ENCODE measurements around the gene MRGPRE. TPM values are rescaled to one million over a fixed set of nuclear protein-coding genes. Genes with fewer than 3 reads are reported as not detected.

MRGPRE gene
- total and polyA plus RNA-seq, 8 donors = 0.16 to 0.58 (median 0.23) TPM; not detected in 1

DNA sequence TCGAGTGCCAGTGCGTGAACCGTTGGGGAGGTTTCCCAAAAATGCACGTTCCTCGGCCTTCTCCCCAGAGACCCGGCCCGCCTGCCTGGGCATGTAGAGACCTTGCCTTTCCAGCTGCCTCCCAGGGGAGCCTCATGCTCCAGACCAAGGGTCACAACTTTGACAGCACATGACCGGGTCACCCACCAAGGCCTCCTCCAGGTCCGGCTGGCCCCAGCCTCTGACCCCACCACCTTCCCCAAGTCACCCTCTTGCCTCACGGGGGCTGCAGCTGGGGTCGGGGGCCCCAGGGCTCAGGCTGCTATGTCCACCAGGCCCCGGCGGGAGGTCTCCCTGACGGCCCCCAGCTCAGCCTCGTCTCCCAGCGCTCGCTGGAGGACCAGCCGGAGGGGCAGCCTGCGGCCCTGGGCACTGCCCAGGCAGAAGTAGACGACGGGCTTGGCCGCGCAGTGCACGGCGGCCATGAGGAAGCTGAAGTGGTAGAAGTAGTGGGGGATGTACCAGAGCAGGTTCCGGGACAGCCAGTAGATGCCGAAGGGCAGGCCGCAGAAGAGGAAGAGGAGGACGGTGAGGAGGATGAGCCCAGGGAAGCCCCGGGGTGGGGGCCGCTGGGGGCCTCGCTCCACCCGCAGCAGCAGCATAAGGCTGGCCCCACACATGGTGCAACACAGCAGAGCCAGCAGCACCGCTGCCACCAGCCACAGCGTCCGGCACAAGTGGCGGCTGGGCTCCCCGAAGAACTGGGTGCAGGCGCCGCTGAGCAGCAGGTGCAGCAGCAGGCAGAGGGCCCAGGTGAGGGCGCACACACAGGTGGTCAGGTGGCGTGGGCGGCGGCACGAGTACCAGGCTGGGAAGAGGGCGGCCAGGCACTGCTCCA lies 4.4 kb downstream of the MRGPRE start:
- H3K4me1 ChIP-seq = no peaks in the 10 kb centered on the region
- no peak overlapping the region for H3K27ac ChIP-seq
- no peak overlapping the region for H3K4me3 ChIP-seq
- no peaks in the 10 kb centered on the region for H3K9me3 ChIP-seq
- H3K27me3 ChIP-seq = peaks cover 0 to 3% (median 0%) of the 10 kb centered on the region in 4 donors
- no peaks in the 10 kb centered on the region for H3K36me3 ChIP-seq
- TF ChIP-seq, protein P1, sequence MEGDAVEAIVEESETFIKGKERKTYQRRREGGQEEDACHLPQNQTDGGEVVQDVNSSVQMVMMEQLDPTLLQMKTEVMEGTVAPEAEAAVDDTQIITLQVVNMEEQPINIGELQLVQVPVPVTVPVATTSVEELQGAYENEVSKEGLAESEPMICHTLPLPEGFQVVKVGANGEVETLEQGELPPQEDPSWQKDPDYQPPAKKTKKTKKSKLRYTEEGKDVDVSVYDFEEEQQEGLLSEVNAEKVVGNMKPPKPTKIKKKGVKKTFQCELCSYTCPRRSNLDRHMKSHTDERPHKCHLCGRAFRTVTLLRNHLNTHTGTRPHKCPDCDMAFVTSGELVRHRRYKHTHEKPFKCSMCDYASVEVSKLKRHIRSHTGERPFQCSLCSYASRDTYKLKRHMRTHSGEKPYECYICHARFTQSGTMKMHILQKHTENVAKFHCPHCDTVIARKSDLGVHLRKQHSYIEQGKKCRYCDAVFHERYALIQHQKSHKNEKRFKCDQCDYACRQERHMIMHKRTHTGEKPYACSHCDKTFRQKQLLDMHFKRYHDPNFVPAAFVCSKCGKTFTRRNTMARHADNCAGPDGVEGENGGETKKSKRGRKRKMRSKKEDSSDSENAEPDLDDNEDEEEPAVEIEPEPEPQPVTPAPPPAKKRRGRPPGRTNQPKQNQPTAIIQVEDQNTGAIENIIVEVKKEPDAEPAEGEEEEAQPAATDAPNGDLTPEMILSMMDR (IDR thresholded peaks at IDR 0.05) = no peak
- 72 to 76% methylated on average over 46 of the region's 46 CpGs for WGBS, 2 donors
- FAIRE-seq (no peak), DNase-seq (peak in 3 of 6 donors; percentile 21 to 61 (median 52)), ATAC-seq (no peak)
- intact Hi-C loops (cut with DNase I) = loop anchor here in 1 of 3 donors (10.0 kb wide), 2 partner anchors 63 to 123 kb away; partner anchors contain the start of gene OSBPL5

DNA sequence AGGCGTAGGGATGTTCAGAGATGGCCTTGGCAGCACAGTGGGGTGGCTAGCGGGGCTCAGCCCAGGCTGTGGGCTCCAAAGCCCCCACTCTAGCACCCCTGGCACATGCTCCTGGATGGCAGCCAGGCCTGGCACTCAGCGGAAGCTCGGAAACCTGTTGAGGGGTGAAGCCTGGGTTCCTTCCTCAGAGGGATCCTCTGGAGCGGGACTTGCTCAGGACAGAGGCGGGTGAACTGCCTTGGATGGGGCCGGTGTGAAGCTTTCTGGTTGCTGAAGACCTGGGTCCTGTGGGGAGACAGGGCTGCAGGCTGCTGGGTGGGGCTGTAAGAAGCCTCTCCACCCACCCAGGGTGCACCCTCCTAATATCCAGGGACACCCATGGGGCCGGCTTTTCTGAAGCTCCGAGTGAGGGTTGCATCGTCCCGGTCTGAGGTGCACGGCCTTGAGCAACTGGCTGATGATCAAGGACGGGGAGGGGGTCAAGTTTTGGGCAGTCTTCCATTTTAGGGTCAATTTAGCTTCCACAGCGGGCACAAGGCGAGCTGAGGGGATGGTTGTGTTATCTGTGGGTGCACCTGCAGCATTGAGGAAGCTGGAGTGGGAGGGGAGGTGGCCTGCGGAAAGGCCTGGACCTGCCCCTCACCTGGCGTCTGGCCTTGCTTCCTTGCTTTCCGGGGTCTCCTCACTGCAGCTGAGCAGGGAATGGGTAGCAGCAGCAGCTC lies 5.2 kb downstream of the MRGPRE start:
- Histone ChIP-seq H3K9me3 (no peaks in the 10 kb centered on the region), H3K4me1 (no peaks in the 10 kb centered on the region), H3K27ac (no peak overlapping the region), H3K4me3 (no peak overlapping the region), H3K27me3 (peaks cover 0 to 3% (median 0%) of the 10 kb centered on the region in 4 donors), H3K36me3 (no peaks in the 10 kb centered on the region)
- TF ChIP-seq, protein P1 (IDR thresholded peaks at IDR 0.05) = no peak
- no peak for FAIRE-seq
- WGBS, 2 donors = 64 to 70% methylated on average over 18 of the region's 18 CpGs
- DNase-seq = peak in 2 of 6 donors; percentile 30 to 49
- intact Hi-C loops (cut with DNase I) = loop anchor here in 1 of 3 donors (10.0 kb wide), 2 partner anchors 62 to 122 kb away; partner anchors contain the start of gene OSBPL5
- no peak for ATAC-seq

DNA sequence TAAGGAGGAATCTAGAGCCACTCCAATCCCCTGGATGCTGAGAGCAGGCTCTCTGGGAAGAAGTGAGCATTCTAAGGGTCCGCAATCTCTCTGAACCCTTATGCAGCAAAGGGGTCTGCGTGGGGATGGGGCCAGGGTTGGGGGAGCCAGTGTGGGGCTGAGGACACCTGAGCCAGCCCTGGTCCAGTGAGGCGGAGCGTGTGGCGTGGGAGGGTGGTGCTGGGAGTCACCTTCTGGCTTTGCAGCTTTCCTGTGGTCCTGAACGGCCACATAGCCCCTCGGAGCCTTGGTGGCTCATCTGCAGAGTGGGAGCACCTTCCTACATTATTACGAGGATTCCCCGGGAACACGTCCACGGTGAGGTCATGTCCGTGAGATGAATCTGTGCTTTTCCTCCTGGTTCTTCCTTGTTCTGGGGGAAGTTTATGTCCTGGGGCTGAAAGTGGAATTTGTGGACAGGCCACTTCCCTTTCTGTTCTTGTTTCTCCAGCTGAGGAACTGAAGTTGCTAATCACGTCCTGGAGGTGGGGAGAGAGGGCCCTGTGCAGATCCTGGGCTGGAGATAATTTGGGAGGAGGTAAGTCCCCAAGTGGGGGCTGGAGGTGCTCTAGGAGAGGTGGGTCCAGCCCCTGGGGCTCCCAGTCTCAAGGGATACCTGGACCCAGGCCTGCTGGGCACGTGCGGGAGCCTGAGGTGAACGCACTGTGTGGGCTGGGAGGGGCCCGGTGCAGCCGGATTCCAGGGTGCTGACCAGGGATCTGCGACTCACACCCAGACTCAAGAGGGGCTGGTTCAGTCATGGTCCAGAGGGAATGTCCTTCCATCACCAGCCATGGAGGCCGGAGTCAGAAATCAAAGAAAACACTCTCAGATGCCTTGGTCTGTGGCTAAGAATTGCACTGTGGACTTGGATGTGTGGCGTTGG lies 6.1 kb downstream of the MRGPRE start:
- 71 to 74% methylated on average over 21 of the region's 21 CpGs for WGBS, 2 donors
- Histone ChIP-seq H3K4me3 (no peak overlapping the region), H3K9me3 (no peaks in the 10 kb centered on the region), H3K4me1 (no peaks in the 10 kb centered on the region), H3K27me3 (peaks cover 0 to 3% (median 0%) of the 10 kb centered on the region in 4 donors), H3K27ac (no peak overlapping the region), H3K36me3 (no peaks in the 10 kb centered on the region)
- DNase-seq (peak in 1 of 6 donors; percentile 38), ATAC-seq (no peak), FAIRE-seq (no peak)
- TF ChIP-seq, protein P1 (IDR thresholded peaks at IDR 0.05) = no peak
- intact Hi-C loops (cut with DNase I) = loop anchor here in 1 of 3 donors (10.0 kb wide), 2 partner anchors 61 to 121 kb away; partner anchors contain the start of gene OSBPL5

DNA sequence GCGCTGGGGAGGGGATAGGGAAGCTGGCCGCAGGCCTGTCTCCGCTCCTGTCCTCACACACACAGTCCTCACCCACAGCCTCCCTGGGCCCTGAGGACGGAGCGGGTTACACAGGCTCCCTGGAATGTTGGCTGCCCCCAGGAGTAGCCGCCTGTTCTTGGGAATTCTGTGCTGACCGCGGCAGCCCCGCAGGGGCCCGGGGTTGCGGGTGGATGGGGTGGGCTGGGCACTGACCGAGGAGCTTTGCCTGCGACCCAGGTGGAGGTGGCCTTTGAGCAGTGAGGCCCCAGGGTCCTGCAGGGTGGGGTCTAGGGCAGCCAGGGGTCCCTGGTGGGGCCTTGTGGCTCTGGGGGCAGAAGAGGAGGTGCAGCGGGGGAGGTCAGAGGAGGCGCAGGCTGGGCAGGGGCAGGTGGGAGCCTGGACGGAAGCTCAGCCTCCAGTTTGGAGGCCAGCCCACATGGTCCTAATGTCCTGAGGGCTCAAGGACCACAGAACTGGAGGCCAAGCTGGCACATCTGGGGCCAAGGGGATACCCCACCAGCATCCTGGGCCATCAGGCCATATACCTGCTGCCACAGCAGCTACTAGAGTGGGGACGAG lies 7.0 kb downstream of the MRGPRE start:
- DNase-seq = peak in 2 of 6 donors; percentile 54 to 58
- no peaks in the 10 kb centered on the region for H3K4me1 ChIP-seq
- WGBS, 2 donors = 66 to 72% methylated on average over 17 of the region's 17 CpGs

More for the DNA sequence above, 7.0 kb downstream of the MRGPRE start:
- Histone ChIP-seq H3K36me3 (no peaks in the 10 kb centered on the region), H3K9me3 (no peaks in the 10 kb centered on the region), H3K27ac (no peak overlapping the region), H3K4me3 (no peak overlapping the region), H3K27me3 (no peaks in the 10 kb centered on the region)
- ATAC-seq = no peak
- no peak for FAIRE-seq
- intact Hi-C loops (cut with DNase I) = loop anchor here in 1 of 3 donors (10.0 kb wide), 2 partner anchors 60 to 120 kb away; partner anchors contain the start of gene OSBPL5
- TF ChIP-seq, protein P1 (IDR thresholded peaks at IDR 0.05) = no peak

Measured in pancreas (tissue), 10 donors.